Stimulated activated CD8-positive, alpha-beta memory T cell treated with anti-CD3 and anti-CD28 coated beads, Interleukin-12 subunit alpha, Interleukin-12 subunit beta, amount 100 ng/mL, for 4 hours (primary cell): ENCODE data around the gene RSBN1L.
"Not testable (repeated sequence)": the region's sequence is repeated elsewhere in the genome, so short reads cannot be mapped to it uniquely, and the experiment has no call there.

Experiments used
- DNase-seq: peaks from one replicate; pipeline ENCODE4 v3.0.0-alpha.2; 2020; ENCODE audit warnings: low read depth

RSBN1L gene

DNA sequence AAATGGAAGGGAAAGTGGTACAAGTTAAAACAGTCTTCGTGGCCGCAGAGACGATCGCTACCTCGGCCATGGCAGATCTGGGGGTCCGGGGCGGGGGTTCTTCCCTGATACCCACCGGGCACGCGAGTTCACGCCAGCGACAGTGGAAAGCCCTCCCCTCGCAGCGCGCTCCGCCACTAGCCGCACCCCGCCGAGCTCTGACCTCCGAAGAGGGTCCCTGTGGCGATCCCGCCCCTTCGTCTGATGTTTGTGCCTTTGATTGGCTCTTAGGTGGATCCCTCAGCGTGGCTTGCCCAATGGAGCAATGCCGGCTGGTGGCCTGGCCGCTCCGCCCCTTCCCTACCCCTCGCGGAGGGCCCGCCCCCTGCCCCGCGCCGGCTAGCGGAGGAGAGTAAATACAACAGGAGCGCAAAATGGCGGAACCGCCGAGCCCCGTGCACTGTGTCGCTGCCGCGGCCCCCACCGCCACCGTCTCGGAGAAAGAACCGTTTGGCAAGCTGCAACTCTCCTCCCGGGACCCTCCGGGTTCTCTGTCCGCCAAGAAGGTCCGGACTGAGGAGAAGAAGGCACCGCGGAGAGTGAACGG, at the start of gene RSBN1L:
TSS of gene RSBN1L (plus strand) at position 403 of the 586 bp plus-strand sequence. CDS start at position 414, 11 bp downstream.
- DNase-seq, result peak; percentile 98

DNA sequence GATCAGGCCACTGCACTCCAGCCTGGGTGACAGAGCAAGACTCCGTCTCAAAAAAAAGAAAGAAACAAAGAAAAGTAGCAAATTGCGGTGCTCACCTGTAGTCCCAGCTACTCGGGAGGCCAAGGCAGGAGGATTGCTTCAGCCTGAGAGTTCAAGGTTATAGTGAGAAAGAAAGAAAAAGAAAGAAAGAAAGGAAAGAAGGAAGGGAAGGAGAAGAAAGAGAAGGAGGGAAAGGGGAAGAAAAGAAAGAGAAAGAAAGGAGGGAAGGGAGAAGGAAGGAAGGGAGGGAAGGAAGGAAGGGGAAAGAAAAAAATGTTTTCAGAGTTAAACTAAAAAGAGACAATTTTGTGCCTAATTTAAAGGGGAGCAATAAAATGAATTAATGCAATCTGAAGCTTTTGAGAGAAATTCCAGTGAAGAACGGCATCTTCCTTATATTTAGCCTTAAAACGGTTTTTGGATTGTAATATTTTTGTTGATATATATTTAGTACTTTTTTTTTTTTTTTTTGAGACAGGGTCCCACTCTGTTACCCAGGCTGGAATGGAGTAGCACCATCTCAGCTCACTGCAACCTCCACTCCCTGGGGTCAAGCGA, 47.4 kb upstream of the RSBN1L start:
- no peak for DNase-seq

DNA sequence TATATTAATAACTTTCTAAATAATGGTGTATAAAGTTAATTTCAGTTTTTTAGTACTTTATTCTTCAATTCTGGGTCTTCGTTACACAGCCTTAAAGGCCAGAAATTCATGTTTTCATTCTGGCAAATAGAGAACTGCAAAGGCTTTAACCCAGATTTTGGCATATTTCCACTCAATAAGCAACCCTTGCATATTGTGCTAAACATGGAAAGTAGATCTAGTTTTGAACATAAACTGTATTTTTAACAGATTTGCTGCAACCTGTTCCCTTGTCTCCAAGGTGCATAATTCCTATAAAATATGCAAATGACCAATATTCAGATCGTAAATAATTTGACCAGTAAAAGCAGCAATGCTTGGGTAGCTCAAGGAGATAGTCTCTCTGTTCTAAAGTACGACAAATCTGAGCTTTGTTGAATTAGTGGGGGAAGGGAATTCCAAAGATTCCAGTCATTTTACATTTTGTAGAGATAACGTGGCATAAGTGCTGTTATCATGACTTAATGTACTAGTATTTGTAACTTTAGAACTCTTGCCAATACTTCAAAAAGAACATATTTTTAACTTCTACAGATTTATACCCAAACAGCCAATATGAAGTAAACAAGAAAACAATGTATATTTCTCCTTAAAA, 46.4 kb upstream of the RSBN1L start:
- no peak for DNase-seq

DNA sequence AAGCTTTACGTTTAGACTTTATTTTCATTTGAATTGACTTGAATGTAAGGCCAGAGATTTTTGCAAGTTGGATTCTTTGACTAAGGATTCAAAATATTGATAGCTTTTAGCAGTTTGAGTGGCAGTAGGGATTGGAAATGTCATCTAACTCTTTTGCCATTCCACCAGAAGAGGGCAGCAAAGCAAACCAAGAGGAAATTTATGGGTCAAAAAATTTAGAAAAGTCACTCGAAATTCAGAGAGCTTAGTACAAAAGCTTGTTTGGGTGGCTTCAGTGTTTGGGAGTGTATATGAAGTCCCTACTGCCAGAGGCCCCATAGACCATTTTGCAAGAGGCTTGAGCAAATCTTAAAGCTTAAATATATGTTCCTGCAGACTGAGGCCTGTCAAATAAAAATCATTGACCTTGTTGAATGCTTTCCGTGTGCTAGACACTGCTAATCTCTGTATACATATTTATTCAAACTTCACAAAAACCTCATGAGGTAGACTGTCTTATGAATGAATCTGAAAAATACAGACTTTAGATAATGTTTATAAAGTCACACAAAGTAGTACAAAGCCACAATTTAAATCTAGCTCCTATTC, 44.6 kb upstream of the RSBN1L start:
- no peak for DNase-seq

DNA sequence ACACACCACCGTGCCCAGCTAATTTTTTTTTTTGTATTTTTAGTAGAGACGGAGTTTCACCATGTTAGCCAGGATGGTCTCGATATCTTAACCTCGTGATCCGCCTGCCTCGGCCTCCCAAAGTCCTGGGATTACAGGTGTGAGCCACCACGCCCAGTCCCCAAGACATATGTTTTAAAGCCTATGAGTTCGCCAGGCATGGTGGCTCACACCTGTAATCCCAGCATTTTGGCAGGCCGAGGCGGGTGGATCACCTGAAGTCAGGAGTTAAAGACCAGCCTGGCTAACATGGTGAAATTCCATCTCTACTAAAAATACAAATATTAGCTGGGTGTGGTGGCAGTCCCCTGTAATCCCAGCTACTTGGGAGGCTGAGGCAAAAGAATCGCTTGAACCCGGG, 43.4 kb upstream of the RSBN1L start:
- not testable (repeated sequence) for DNase-seq

DNA sequence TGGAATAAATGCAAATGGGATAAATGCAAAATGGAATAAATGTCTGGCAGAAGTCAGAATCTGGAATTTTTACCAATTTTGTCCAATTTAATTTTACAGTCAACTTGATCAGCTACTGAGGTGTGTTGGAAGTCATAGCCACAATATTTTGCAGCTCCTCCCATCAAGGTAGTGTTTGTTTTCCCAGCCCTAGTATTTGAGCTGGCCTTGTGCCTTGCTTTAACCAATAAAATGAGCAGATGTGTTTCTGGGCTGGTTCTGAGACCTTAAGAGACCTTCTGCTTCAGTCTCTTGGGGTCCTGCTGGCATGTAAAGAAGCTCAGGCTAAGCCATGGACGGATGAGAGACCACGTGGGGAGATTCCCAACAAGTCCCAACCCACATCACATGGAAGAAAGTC, 42.7 kb upstream of the RSBN1L start:
- no peak for DNase-seq

DNA sequence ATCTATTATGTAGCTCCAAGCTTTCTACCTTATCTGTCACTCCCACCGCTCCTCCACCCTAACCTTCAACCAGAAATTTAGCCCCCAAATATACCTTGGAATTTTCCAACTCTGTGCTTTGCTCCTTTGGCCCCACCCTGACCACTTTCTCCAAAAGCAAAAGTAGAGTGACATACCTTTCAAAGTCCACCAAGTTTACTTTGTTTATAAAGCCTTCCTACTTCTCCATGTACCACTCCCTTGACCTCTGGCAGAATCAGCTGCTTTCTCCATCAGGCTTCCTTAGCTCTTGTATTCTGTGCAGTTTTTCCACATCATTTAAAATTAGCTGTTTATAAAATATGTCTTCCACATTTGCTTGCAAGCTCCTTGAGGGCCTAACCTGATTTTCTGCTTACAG, 40.9 kb upstream of the RSBN1L start:
- DNase-seq, result no peak

DNA sequence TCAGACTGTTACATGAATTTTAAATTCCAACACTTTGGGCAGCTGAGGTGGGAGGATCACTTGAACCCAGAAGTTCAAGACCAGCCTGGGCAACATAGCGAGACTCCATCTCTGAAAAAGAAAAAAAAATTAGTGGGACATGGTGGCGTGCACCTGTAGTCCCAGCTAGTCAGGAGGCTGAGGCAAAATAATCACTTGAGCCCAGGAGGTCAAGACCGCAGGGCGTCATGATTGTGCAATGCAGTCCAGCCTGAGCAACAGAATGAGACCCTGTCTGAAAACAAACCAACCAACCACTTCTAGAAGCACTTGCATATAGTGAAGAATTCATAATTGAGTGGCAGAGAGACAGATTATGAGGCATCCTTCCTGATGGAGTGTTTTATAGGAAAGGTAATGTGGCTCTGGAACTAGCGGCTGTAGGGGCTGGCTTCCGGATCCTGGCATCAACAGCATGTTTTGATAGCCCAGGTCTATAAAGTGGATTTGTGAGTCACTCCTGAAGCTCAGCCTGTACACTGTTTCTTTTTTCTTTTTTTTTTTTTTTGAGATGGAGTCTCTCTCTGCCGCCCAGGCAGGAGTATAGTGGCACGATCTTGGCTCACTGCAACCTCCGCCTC, 40.3 kb upstream of the RSBN1L start:
- no peak for DNase-seq

DNA sequence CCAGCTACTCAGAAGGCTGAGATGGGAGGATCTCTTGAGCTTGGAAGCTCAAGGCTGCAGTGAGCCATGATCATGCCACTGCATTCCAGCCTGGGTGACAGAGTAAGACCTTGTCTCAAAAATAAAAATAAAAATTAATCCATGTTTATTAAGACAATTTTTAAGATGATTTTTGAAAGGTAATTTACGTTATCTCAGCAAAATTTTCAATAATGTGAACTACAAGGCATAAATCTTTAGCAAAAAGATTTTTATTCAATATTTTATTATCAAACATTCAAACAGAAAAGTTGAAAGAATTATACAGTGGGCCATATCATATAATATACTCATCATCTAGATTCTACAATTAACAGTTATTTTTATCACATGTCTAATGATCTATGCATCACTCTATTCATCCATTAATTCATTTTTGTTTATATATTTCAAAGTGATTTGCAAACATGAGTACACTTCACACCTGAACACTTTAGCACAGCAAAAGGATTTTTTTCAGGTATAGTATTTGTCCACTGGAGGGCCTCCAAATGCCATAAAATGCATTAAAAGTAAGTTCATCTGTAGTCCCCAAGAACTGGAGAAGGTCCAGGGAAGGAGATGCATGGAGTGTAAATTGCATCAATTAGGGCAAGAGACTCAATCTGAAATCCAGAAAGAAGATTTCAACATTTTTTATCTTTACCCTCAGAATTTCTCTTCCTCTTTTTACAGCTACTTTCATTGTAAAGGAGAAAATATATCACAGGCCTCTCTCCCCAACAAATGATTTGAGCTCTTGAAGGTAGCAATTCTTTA, 38.6 kb upstream of the RSBN1L start:
- DNase-seq, result no peak

DNA sequence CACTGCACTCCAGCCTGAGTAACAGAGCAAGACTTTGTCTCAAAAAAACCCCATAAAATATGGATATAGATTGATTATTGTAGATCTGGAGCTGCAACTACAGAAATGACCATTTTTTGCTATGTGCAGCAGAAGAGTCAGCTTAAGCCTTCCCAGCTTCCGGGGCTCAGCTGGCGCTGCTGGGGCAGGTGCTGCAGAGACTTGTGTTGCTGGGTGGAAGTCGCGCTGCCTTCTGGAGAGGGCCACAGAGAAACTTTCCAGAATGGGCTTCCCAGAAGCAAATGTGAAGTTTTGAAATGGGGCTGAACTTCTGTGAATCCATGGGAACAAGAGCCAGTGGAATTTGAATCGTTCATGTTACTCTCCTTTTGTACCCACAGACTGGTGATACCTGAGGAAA, 37.3 kb upstream of the RSBN1L start:
- no peak for DNase-seq

DNA sequence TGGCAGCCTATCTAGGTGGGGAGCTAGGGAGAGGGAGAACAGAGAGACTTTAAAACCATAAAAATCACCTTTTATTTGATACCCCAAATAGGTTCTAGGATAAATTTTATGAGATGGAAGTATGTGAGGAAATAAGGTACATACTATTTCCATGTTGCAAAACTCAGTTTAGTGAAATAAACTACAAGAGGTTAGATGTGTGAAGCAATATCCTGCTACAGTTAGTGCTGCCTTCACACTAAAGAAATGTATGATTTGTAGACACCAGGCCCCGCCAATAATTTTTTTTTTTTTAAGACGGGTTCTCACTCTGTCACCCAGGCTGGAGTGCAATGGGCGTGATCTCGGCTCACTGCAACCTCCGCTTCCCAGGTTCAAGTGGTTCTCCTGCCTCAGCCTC, 34.4 kb upstream of the RSBN1L start:
- no peak for DNase-seq

DNA sequence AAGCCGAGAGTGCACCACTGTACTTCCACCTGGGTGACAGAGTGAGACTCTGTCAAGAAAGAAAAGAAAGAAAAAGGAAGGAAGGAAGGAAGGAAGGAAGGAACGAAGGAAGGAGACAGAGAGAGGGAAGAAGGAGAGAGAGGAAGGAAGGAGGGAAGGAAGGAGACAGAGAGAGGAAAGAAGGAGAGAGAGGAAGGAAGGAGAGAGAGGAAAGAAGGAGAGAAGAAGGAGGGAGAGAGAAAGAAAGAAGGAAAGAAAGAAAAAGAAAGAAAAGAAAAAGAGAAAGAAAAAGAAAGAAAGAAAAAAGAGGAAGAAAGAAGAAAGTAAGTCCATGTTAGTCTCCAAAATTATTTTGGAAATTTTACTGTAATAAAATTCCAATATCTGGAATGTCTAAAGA, 33.4 kb upstream of the RSBN1L start:
- no peak for DNase-seq

DNA sequence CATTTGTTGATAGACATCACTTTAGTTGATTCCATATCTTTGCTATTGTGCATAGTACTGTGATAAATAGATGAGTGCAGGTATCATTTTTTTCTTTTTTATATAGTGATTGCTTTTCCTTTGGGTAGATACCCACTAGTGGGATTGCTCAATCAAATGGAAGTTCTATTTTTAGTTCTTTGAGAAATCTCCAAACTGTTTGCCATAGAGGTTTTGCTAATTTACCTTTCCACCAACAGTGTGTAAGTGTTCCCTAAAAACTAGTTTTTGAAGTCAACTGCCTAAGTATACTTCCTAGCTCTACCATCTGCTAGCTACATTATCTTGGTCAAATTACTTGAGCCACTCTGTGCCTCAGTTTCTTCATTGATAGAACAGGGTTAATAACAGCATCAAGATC, 31.5 kb upstream of the RSBN1L start:
- DNase-seq, result no peak

DNA sequence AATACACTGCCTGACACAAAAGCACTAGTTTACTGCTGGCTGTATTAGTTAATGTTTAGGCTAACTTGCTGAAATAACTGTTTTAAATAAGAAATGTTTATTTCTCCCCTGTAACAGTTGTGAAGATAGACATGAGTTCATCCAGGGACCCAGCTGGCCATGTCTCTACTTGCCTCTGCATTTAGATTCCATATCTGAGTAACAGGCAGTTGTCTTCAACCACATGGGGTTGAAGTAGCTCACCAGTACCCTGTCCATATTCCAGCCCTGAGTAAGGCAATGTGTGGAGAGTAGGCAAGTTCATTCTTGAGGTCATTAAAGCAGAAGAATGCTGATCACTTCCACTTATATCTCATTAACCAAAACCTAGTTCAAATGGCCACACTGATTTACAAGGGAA, 31.1 kb upstream of the RSBN1L start:
- DNase-seq, result no peak

DNA sequence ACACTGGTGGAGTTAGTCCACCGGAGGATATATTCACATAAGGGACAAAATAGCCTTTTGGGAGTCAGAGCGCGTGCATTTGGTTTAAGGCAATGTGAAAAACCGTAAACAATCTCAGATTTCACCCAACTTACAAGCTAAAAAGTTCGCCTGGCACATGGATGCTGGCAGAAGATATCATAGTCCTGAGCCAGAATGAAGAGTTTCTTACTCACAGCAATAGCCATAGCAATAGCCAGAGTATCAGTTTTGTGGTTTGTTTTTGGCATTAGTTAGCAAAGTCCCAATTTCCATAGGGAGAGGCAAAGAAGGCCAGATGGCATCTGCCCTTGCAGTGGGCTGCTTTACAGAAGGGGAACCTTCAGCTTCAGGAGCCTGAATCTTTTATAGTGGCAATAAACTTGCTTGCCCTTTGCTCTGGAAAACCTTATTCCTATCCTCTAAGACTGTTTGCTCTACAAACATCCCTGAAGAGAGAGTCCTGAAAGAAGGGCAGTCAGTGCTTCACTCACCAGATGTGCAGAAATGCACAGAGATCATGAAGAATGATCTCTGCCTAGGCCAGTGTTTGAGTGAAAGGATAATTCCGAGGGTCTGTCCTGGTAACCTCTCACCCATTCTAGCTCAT, 28.7 kb upstream of the RSBN1L start:
- no peak for DNase-seq

DNA sequence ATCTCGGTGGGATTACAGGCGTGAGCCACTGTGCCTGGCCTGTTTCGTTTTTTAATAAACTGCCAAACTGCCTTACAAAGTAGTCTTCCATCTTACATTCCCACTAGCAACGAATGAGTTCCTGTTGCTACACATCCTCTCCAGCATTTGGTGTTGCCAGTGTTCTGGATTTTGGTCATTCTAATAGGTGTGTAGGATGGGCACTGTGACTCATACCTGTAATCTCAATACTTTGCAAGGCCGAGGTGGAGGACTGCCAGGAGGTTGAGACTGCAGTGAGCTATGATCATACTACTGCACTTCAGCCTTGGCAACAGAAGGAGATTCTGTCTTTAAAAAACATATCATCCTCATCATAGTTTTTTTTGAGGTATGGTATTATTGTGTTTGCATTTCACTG, 21.4 kb upstream of the RSBN1L start:
- no peak for DNase-seq

DNA sequence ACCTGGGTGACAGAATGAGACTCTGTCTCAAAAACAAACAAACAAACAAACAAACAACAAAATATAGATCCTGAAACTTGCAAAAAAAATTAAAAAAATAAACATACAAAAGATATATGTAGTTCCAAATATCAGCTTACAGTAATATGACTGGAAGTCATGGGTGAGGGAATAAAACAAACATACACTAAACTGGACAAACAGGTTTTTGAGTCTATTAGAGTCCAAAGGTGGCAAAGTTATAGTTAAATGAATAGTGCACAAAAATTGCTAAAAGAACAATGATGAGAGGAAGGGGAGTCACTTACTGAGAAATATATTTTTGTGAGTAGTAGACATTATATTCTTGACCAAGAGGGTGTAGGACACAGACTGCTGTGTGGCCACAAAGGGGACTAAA, 16.7 kb upstream of the RSBN1L start:
- no peak for DNase-seq

DNA sequence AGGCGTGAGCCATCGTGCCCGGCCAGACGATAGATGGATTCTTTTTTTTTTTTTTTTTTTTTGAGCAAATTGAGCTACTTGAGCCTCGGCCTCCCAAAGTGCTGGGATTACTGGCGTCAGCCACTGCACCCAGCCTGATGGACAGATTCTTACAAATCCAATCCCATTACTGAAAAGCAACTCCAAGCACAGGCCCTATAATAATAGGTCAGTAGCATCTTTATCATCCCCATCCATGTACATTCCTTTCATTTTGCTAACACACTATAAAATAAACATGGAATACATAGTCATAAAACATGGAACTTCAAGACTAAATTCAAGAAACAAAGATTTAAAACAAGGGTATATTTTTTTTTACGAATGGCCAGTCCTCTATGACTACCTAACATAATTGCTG, 16.0 kb upstream of the RSBN1L start:
- DNase-seq, result no peak

DNA sequence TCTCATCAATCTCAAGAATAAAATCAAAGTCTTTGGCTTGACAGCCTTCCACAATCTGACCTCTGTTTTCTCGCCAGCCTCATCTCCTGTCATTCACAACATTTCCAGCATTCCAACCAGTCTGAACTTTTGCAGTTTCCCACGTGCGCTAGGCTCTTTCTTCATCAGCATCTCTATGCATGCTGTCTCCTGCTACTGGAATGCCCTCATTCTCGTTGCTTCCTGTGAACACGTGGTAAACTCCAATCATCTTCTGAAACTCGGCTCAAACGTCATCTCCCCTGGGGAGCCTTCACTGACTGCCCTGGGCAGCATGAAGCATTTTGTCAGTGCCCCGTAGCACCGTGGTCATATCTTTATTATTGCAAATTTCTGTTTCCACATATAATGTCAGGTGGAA, 12.2 kb upstream of the RSBN1L start:
- no peak for DNase-seq

DNA sequence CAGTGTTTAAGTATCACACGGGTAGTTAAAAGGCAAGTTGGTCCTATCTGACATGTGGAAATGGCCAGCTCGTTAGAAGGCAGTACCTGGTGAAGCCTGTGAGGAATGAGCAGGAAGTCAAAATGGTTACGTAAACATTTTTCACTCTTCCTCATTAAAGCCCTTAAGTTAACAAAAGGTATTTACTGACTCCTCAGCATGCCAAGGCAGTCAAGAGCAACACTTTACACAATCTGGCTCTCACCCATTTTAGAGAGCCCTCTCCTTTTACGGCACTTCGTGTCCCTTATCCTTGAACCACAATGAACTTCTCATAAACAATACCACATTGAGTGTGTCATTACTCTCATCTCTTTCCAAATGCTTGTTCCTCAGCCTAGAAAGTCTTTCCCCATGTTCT, 11.0 kb upstream of the RSBN1L start:
- no peak for DNase-seq

DNA sequence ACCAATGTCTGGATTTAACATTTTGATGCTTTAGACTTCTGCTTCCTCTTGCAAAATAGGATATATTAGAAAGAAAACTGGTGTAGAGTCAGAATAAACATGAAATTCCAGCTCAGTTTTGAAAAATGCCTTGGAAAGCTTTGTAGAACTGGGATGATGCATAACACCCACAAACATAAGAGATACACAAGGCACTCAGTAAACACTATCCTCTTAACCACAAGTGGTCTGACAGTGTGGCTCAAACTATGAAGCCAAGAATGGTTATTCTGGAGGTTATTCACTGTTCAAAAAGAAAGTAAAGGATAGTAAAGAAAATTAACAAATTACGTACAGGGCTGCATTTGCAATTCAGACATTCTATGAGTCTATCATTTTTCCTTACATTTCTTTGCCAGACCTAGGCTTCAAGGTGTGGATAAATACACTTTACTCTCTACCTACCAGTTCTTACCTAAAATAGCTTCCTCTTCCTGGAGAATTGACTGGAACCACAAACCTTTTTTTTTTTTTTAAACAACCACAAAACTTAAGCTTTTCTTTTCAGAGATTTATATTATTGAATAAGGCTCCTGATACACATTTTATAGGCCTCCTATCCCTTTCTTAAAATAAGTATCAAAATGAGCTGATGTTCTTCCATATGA, 9.0 kb upstream of the RSBN1L start:
- no peak for DNase-seq
